ENCODE measurements around the gene CCNF.

GRCh38 chr16:2487903-2488531, 58.8 kb downstream of the CCNF start:
- TF ChIP-seq CTCF (IDR thresholded peaks at IDR 0.05; ENCODE audit: insufficient read depth, low read length) (no peak), REST (IDR thresholded peaks at IDR 0.05; ENCODE audit: insufficient replicate concordance, low read depth) (no peak), GABPA (IDR thresholded peaks at IDR 0.05; ENCODE audit: low read depth) (no peak), POLR2AphosphoS5 (IDR thresholded peaks at IDR 0.05; ENCODE audit: low read depth) (no peak)
